GM19025 (cell line): ENCODE results near the gene SHISAL1.
"Not testable (repeated sequence)": the region's sequence is repeated elsewhere in the genome, so short reads cannot be mapped to it uniquely, and the experiment has no call there.

Experiments used
- ATAC-seq: cut with Tn5 transposase; IDR thresholded peaks from one replicate; pipeline ENCODE4 v1.9.1; 2021; ENCODE audit warnings: mild to moderate bottlenecking, low read depth, moderate library complexity; ENCODE audit not compliant: unreplicated experiment

Gene SHISAL1

DNA sequence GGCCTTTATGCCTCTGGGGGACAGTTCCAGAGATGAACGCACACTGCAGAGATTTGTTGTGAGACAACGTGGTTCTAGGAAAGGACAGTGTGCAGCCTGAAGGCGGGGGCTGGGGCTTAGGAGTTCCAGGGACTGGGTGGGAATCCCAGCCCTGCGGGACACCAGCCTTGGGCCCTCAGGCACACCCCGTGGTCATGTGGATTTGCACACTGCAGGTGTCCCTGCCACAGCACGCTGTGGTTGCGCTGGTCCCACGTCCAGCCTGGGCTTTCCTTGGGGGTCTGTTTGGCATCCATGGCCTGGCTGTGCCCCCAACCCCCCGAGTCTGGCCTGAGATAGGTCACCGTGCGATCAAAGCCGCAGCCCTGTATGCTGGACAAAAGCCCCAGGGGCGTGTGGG is 7.3 kb downstream of the SHISAL1 start:
- no peak for ATAC-seq

DNA sequence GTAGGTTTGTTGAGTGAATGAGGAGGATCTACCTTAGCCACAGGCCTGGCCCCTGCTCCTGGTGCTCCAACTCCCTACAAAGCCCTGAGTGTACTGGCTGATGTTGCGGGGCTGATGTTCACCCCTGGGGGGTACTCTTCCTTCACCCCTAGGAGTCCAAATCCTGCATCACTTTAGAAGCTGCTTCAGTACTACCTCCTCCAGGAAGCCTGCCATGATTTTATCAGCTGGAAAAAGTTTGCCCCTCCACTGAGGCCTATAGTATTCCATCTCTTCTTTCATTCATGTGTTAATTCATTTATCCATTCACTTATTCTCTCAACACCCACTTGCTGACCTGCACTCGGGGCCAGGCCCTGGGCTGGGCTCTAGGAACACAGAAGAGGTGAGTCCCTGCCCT is 7.8 kb downstream of the SHISAL1 start:
- no peak for ATAC-seq

DNA sequence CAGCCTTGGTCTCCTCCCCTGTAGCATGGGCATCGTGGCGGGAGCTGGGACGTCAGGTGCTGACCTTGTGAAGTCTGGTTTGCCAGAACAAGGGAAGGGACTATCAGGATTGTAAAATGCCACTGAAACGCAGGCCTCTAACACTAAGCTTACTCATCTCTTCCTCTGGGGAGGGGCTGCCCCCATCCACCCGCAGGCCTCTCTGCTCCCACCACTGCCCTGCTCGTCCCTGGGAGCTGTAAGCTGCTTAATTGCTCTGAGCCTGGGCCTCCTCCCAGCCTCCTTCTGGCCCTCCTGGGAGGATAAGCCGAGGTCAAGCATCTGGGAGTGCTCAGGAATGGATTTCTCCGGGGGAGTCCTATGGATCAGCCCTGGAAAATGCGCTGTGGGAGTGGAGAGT is 8.4 kb downstream of the SHISAL1 start:
- ATAC-seq, result no peak

DNA sequence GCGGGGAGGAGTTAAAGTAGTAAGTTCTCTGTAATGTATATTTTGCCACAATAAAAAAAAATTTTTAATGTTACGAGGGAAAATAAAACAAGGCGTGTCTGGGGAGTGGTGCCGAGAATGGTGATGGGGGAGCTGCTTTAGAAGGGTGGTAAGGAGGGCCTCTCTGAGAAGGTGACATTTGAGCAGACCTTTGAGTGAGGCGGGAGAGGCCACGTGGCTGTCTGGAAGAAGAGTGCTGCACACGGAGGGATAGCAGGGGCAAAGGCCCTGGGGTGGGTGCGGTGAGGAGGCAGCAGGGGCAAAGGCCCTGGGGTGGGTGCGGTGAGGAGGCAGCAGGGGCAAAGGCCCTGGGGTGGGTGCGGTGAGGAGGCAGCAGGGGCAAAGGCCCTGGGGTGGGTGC is 10.4 kb downstream of the SHISAL1 start:
- ATAC-seq, result not testable (repeated sequence)

DNA sequence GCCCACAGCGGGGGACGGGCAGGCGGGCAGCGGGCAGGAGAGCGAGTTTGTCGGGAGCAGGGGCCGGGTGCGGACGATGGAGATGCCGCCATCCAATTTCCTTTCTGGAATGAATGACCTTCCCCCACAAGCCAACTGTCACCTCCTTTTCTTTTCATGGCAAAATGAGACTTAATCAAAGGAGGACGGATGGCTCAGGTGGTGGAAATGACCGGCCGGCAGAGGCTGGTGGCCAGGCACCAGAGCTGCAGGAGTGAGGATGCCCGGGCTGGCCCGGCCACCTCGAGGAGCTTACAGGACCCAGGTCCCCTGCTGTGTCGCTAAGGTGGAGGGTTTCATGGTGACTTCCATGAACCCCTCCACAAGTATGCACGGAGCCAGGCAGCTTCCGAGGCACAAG is 11.7 kb downstream of the SHISAL1 start:
- no peak for ATAC-seq

DNA sequence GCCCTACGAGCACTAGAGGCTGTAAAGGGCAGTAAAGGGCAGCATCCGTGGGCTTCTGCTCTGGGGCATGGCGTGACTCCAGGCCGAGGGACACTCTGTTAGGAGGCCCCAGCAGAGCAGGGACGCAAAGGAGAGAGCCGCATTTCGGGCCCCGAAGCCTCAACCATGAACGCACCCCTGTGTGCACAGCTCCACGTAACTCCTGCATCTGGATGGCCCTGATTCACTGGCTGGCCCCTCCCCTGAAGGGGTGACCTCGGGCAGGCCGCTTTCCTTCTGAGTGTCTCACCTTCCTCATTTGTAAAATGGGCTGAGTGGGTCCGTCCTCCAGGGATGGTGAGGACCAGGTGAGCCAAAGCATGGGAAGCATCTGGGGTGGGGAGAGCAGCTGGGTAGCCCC is 13.6 kb downstream of the SHISAL1 start:
- no peak for ATAC-seq

DNA sequence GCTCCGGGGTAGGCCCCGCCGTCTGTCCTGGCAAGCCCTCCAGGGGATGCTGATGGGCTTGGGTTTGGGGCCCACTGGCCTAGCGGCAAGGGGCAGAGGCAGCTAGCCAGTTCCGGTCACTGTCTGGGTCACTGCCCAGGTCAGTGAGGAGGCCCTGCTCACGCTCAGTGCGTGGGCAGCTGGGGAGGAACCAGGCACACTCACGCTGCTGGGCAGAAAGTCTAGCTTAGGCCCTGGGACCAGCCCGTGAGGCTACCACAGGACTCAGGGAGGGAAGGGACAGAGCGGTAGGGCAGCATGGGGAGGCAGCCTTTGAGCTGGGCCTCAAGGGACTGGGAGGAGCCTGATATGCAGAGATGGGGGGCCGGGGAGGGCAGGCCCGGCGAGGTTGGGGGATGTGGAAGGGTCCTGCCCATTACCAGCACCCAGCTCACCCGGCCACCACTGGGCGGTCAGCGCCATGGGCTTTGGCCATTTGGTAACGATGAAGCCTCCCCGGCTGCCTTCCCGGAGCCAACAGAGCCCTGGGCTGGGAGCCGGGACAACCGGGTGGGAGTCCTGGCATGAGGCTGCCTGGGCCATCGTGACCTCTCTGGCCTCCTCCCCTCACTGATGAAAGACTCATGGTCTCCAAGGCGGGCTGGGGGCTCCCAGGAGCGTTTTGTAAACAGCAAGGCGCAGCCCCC is 14.2 kb downstream of the SHISAL1 start:
- ATAC-seq, result no peak

DNA sequence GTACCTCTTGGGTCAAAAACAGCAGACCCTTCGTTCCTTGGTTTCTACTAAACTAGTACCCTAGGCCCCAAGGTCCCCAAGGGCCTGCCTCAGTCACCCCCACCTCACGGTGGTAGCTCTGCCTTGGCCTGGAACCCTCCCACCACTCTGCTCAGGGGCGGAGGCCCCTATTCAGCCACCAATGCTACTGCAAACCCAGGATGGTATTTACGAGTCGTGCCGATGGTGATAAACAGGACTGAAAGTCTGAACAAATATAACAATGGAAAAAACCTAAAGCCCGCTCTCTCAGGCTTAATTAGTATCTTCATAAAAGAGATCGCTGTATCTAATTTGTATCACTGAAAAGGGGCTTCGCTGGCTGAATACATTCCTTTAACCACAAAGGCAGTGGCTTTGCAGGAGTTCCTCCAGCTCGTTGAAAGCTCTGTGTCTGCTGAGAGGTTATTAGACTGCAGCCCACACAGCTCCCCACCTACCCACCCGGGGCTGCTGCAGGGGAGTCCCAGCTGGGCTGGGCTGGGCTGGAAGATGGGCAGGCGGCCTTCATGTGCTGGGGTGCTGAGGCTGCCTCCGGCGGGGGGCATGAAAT is 15.2 kb downstream of the SHISAL1 start:
- ATAC-seq, result no peak

DNA sequence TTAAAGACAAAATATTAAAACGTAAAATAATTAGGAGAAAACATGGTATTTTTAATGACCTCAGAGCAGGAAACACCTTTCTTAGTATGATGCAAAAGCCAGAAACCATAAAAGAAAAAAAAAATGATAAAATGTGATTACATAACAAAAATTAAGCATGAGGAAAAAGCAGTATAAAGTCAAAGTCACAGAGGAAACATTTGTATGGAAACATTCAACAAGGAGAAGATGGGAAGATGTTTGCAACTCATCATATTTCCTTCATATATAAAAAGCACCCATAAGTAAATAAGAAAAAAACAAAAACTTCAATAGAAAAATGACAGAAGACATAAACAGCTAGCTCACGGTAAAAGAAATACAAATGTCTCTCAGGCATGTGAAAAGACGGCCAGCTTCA is 17.3 kb downstream of the SHISAL1 start:
- no peak for ATAC-seq

DNA sequence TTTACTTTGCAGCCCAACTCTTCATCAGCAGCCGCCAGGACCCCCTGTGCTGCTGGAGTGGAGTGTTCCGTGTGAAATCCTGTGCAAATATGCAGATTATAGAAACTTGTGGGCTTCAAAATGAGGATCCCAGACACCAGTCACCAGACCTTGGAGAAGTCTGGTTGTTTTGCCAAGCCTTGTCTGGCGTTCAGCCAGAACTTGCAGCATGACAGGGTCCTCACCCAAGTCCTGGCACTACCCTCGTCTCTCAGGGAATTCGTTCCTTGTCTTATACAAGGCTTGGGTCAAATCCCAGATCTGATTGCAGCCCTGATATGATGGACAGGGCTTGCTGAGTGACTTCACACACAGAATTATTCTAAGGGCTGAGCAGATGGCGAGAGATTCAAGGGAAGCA is 18.9 kb downstream of the SHISAL1 start:
- ATAC-seq, result no peak

DNA sequence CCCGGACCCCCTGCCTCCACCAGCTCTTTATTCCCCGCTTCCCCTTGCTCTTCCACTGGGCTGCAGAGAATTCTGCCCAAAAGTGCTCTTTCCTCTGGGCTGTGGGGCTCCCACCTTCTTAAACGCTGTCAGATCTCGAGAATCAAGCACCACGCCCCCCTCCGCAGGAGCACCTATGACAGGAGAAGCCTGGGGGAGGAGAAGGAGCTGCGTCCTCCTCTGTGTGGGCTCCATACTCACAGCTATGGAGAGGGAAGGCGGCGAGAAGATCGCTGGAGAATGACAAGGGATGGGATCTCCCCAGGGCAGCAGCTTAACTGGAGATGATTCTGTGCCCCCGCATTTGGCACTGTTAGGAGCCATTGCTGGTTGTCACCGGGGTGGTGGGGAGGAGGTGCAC is 19.7 kb downstream of the SHISAL1 start:
- no peak for ATAC-seq

DNA sequence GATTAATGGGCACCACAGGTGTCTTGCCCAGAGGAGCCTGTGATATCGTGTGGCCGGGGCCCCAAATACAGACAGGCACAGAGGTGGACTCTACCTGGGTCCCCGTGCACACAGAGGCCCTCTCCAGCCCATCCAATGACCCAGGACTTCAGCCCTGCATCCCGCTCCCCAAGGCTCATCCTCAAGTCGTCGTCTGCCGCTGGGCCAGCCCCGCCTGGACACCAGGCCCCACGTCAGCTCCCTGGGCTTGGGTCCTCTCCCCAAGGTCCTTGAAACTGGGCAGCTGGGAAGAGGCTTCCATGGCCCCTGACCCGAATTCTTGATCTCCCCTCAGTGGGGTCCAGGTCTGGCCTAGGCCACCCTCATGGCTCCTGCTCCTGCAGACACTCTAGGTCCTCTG is 20.2 kb downstream of the SHISAL1 start:
- no peak for ATAC-seq

DNA sequence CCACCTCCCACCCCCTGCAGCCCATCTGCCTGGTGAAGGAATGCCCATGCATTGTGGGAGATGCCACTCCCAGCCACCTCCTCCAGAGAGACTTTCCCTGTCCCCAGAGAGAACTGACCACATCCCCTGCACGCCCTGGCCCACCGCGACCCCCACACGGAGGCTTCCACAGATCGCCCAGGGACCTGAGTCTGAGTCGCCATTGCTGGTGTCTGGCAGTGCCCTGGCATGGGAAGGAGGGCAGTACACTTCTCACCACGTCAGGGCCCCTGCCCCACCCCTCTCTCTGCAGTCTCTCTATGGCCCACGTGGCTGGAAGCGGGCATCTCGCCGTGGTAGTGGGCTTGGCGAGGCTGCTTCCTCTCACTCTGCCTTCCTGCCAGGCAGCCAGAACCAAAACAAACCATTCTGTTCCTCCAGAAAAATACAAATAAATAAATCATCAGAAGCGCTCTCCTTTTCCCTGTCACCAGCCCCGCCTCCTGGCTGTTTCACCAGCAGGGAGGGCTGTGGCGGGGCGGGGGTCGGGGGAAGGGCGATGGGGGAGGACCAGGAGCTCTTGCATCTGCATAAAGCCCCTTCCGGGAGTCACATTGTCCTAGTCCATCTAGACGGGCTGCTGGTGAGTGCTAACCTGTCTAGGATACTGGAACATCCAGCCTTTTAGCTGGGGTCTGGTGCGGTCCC is 20.9 kb downstream of the SHISAL1 start:
- ATAC-seq, result no peak

DNA sequence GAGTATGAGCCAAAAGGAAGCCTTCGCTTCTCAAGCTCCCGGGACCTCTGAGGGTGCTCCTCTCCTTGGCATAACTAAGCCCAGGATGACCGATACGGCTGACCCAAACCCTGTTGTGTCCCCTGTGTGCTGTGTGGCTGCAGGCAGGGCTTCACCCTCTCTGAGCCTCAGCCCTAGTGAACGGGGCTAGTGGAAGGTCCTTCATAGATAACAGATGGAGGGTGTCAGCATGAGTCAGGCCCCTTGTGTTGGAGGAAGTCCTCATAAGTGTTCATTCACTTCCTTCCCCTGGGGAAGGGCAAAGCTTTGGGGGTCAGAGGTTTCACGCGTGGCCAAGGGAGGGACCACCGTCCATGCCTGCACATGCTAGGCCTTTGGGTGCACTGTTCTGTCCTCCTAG is 21.5 kb downstream of the SHISAL1 start:
- no peak for ATAC-seq

DNA sequence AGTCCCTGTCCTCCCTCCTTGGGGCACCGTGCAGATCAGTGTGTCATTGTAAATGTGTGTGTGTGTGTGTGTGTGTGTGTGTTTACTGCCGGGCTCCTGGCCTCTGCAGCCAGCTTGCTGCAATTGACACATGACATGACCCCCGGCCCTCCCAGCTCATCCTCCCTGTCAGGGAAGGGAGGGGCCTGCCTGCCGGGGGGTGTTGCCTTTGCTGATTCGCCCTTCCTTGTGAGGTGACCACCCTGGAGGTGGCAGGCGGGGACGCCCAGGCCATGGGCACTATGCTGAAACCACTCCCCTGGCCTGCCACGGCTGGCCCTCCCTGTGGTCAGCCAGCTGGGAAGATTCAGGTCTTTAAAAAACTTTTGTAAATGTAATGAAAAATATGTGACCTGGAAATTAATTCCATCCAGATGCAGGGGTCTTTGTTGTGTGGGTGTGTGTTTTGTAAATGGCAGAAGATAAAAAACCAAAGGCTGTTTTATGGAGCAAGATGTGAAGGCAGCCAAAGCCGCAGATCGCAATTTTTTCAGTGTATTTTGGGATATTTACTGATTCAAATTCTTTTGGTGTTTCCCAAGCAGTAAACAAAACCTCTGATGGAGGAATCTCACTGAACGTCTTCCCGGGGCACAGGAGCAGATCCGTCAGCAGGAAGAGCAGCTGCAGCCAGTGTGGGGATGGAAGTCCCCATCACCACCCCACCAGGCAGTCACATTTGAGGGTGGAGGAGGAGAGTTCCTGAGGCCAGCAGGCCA is 23.2 kb downstream of the SHISAL1 start:
- ATAC-seq, result no peak

DNA sequence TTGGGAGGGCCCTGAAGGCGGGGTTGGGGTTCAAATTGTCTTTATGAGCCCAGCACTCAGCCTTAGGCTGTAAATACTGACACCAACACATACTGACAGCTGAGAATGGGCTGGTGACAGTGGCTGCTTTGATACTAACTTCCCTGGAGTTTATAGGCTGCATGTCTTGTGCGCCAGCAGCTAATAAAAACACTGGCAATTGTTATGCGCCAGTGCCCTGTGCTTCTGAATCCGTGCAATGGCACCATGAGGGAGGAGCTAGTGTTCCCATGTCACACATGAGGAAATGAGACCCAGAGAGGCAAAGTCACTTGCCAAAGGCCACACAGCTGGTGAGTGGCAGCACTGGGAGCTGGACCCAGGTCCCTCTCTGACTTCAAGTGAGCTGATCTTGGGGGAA is 23.8 kb downstream of the SHISAL1 start:
- ATAC-seq, result no peak

DNA sequence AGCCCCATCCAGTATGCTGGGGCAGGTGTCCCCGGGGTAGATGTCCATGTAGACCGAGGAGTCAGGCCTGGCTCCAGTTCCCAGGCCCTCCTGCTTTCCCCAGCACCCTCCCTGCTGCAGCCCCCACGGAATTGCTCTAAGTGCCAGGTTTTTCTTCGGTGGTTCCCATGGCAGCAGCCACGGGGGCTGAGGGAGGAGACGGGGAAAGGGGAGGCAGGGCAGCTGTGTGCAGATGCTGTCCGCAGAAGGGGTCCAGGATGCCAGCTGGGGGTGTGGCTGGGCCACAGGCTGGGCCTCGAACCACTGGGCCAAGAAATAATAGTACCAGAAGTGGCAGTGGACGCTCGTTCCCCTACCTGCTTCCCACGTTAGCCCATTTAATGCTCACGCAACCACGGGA is 25.0 kb downstream of the SHISAL1 start:
- no peak for ATAC-seq

DNA sequence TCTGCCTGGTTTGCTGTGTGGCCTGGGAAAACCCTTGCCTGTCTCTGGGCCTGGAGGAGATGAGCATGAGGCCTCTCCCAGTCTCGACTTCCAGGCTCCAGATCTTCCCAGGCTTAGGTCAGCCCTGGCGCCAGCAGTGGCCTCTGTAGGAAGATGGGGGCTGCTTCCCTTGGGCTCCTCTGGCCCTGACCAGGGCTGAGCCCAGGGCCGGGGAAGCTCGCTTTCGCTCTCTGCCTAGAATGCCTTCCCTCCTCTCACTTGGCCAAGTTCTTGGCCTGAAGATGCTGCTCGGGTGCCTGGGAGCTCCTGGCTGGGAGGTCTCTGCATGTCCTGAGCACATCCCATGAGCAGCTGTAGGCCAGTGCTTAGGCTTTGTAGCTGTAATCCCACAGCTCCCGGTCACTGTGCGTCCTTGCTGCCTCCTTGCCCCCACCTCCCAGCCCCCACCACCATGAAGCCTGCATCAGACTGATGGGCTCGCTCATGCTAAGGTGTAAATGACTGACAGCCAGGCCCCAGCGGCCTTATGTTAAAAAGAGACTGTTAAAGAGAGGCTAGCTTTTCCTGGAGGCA is 25.5 kb downstream of the SHISAL1 start:
- ATAC-seq, result no peak

DNA sequence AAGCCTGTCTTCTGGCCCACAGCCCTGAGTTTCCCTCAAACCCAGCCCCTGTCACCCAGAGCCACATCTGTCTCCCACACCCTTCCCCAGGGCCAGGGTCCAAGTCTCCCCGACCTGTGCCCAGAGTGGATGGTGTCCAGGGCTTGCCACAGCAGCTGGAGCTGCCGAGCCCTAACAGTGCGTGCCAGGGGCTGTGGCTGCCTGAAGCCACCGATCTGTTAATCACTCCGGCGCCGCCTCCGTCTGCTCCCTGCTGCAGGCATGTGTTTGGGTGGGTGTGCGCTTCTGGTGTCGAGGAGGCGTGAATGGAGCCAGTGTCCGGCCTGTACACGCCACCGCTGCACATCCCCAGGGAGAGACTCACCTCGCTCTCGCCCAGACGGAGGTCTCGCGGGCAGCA is 26.1 kb downstream of the SHISAL1 start:
- no peak for ATAC-seq

DNA sequence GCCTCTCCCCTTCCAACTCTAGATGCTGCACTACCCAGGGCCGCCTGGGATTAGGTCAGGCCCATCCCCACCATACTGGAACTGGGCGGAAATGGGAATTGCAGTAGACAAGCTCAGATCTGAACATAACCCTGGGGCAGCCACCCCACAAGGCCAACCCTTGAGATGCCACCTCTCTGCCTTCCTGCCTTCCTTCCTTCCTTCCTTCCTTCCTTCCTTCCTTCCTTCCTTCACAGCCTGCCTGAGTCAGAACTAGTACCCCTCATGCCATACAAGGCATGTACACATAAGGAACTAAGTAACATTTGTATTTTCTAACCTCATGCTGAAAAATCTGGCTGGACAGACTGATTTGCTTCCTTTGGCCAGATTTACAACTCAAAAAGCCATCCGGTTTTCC is 28.0 kb downstream of the SHISAL1 start:
- no peak for ATAC-seq
